ENCODE data around the gene SLIT3. TPM values are rescaled to one million over a fixed set of nuclear protein-coding genes. Genes with fewer than 3 reads are reported as not detected.

Gene SLIT3
- total RNA-seq, 1 donor from 2014 or later = 3.2 TPM

DNA sequence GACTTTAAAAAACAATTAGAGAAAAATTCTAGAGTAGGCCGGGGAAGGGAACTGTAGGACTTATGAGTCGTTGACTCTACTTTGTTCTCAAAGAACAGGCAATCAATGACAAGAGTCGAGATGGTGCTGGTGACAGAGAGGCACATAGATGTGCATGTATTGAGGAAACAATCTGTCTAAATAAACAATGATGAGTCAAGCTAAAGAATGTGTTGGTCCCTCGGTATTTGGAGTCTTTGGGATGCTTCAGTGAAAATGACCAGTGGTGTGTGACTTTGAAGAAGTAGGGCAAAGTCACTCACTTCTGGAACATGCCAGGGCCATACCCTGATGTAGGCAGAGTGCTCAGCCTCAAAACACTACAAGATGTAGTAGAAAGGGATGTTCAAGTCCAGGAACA, 433.7 kb downstream of the SLIT3 start:
- Mint-ChIP-seq H3K9me3 (ENCODE audit: unreplicated experiment) (no peaks in the 10 kb centered on the region), H3K4me1 (ENCODE audit: unreplicated experiment) (no peaks in the 10 kb centered on the region), H3K27me3 (ENCODE audit: unreplicated experiment) (no peaks in the 10 kb centered on the region), H3K27ac (ENCODE audit: unreplicated experiment) (no peak overlapping the region), H3K36me3 (ENCODE audit: low read depth, unreplicated experiment) (no peaks in the 10 kb centered on the region), H3K4me3 (ENCODE audit: unreplicated experiment) (no peak overlapping the region)
- TF ChIP-seq CTCF (IDR thresholded peaks at IDR 0.05; ENCODE audit: unreplicated experiment) = no peak
- DNase-seq (ENCODE audit: low spot score) = no peak

GRCh38 chr5:168865968-168866367, 435.0 kb downstream of the SLIT3 start:
- no peaks in the 10 kb centered on the region for H3K9me3 Mint-ChIP-seq (ENCODE audit: unreplicated experiment)
- H3K4me1 Mint-ChIP-seq (ENCODE audit: unreplicated experiment) = no peaks in the 10 kb centered on the region
- no peak overlapping the region for H3K4me3 Mint-ChIP-seq (ENCODE audit: unreplicated experiment)
- H3K27me3 Mint-ChIP-seq (ENCODE audit: unreplicated experiment) = peaks cover 3% of the 10 kb centered on the region
- TF ChIP-seq CTCF (IDR thresholded peaks at IDR 0.05; ENCODE audit: unreplicated experiment) = no peak
- no peaks in the 10 kb centered on the region for H3K36me3 Mint-ChIP-seq (ENCODE audit: low read depth, unreplicated experiment)
- DNase-seq (ENCODE audit: low spot score) = no peak
- no peak overlapping the region for H3K27ac Mint-ChIP-seq (ENCODE audit: unreplicated experiment)

- Mint-ChIP-seq H3K9me3 (ENCODE audit: unreplicated experiment) (no peaks in the 10 kb centered on the region), H3K27me3 (ENCODE audit: unreplicated experiment) (peaks cover 3% of the 10 kb centered on the region), H3K27ac (ENCODE audit: unreplicated experiment) (no peak overlapping the region), H3K4me1 (ENCODE audit: unreplicated experiment) (no peaks in the 10 kb centered on the region), H3K36me3 (ENCODE audit: low read depth, unreplicated experiment) (no peaks in the 10 kb centered on the region), H3K4me3 (ENCODE audit: unreplicated experiment) (no peak overlapping the region)
- no peak for TF ChIP-seq CTCF (IDR thresholded peaks at IDR 0.05; ENCODE audit: unreplicated experiment)
- DNase-seq (ENCODE audit: low spot score) = no peak
Measured at GRCh38 chr5:168863021-168863420, 437.9 kb downstream of the SLIT3 start.

DNA sequence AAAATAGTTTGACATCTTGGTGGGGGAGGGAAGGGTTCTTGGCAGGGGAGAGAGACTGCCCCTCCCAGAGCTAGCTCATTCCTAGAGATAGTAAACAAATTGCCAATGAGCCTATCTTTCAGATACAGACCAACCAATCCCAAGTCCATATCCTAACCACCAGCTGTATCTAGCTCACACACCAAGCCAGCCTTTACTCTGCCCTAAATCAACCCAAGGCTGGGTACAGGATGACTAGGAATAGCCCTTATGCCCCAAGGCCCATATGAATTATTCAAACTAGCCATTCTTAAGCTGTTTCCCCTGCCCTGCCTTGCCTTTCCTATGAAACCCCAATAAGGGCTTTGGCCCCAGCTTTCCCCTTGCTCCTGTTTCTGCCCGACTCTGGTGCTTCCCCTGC, 440.4 kb downstream of the SLIT3 start:
- H3K27ac Mint-ChIP-seq (ENCODE audit: unreplicated experiment) = no peak overlapping the region
- H3K27me3 Mint-ChIP-seq (ENCODE audit: unreplicated experiment) = peaks cover 3% of the 10 kb centered on the region
- TF ChIP-seq CTCF (IDR thresholded peaks at IDR 0.05; ENCODE audit: unreplicated experiment) = no peak

DNA sequence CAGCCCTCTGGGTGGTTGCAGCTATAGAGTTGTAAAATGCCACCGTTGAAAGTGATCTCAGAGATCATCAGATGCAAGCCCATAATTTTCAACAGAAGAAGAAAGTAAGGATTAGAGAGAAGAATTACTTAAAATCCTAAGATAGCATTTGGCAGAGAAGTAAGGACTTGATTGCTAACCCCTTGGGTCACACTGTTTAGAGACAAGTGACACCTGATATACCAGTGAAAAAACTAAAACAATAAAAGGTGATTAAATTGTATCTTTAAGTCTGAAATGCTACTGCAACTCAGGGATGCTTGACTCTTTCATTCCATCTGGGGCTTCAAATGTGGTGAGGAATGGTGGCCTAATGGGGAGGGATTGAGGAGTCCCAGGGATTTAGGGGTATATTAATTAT, 440.9 kb downstream of the SLIT3 start:
- Mint-ChIP-seq H3K27me3 (ENCODE audit: unreplicated experiment) (peaks cover 3% of the 10 kb centered on the region), H3K36me3 (ENCODE audit: low read depth, unreplicated experiment) (no peaks in the 10 kb centered on the region), H3K4me3 (ENCODE audit: unreplicated experiment) (no peak overlapping the region), H3K27ac (ENCODE audit: unreplicated experiment) (no peak overlapping the region), H3K4me1 (ENCODE audit: unreplicated experiment) (no peaks in the 10 kb centered on the region), H3K9me3 (ENCODE audit: unreplicated experiment) (no peaks in the 10 kb centered on the region)
- no peak for DNase-seq (ENCODE audit: low spot score)
- no peak for TF ChIP-seq CTCF (IDR thresholded peaks at IDR 0.05; ENCODE audit: unreplicated experiment)

More for the DNA sequence above, 440.4 kb downstream of the SLIT3 start:
- DNase-seq (ENCODE audit: low spot score) = no peak
- no peaks in the 10 kb centered on the region for H3K36me3 Mint-ChIP-seq (ENCODE audit: low read depth, unreplicated experiment)
- no peak overlapping the region for H3K4me3 Mint-ChIP-seq (ENCODE audit: unreplicated experiment)
- no peaks in the 10 kb centered on the region for H3K4me1 Mint-ChIP-seq (ENCODE audit: unreplicated experiment)
- H3K9me3 Mint-ChIP-seq (ENCODE audit: unreplicated experiment) = no peaks in the 10 kb centered on the region
